Osteoblast (primary cell): ENCODE measurements around the gene TGM4. TPM values are rescaled to one million over a fixed set of nuclear protein-coding genes. Genes with fewer than 3 reads are reported as not detected.

Source experiments
- DNase-seq: peaks from one replicate; pipeline ENCODE4 v3.0.0; 2011; ENCODE audit warnings: low spot score, mixed read lengths; ENCODE audit not compliant: insufficient read length; ENCODE audit errors: missing footprints
- H2AFZ ChIP-seq: 2 replicates; pipeline ENCODE4 v1.6.0; 2011; ENCODE audit warnings: mild to moderate bottlenecking, low read length
- H3K27ac ChIP-seq: 2 replicates; pipeline ENCODE4 v1.5.1; 2011; ENCODE audit warnings: mild to moderate bottlenecking, low read depth, low read length, moderate library complexity
- H3K27me3 ChIP-seq: 2 replicates; pipeline ENCODE4 v1.6.0; 2012; ENCODE audit warnings: mild to moderate bottlenecking, control low read depth, inconsistent platforms, low read length, moderate library complexity; ENCODE audit not compliant: insufficient read depth
- H3K36me3 ChIP-seq: 2 replicates; pipeline ENCODE4 v1.5.1; 2011; ENCODE audit warnings: mild to moderate bottlenecking, low read length, control low read depth, moderate library complexity; ENCODE audit not compliant: insufficient read depth
- H3K4me1 ChIP-seq: 2 replicates; pipeline ENCODE4 v1.5.1; 2011; ENCODE audit warnings: mild to moderate bottlenecking, low read length, control low read depth, moderate library complexity; ENCODE audit not compliant: insufficient read depth
- H3K4me2 ChIP-seq: 2 replicates; pipeline ENCODE4 v1.6.0; 2011; ENCODE audit warnings: mild to moderate bottlenecking, low read length; ENCODE audit not compliant: insufficient read depth
- H3K4me3 ChIP-seq: fragments of 200-600 bp; sonication (generic); 3 replicates; pipeline ENCODE4 v1.5.1; 2012; ENCODE audit warnings: mild to moderate bottlenecking, low read length, inconsistent platforms; ENCODE audit not compliant: insufficient read depth
- H3K79me2 ChIP-seq: 2 replicates; pipeline ENCODE4 v1.6.0; 2012; ENCODE audit warnings: mild to moderate bottlenecking, low read length, control low read depth, inconsistent platforms; ENCODE audit not compliant: insufficient read depth
- H3K9me3 ChIP-seq: 2 replicates; pipeline ENCODE4 v1.5.1; 2011; ENCODE audit warnings: low read depth, low read length, control low read depth
- H4K20me1 ChIP-seq: 2 replicates; pipeline ENCODE4 v1.6.0; 2012; ENCODE audit warnings: mild to moderate bottlenecking, low read length, control low read depth; ENCODE audit not compliant: insufficient read depth
- CTCF ChIP-seq: IDR thresholded peaks from 2 replicates; pipeline ENCODE4 v1.5.1; 2011; ENCODE audit warnings: mild to moderate bottlenecking, low read depth, low read length, moderate library complexity; ENCODE audit errors: extremely low read depth
- total RNA-seq: library from RNA; depleted of rRNA; stranded (reverse); fragments of >200 nt; gene quantifications from 2 replicates; pipeline ENCODE4 v1.2.3, GENCODE V29; 2012

Gene TGM4
- total RNA-seq, 1 donor = not detected

GRCh38 chr3:44963571-44964325 is 89.3 kb downstream of the TGM4 start:
- H3K4me1 ChIP-seq = peaks cover 14% of the 10 kb centered on the region
- H4K20me1 ChIP-seq = peaks cover 57% of the 10 kb centered on the region
- H3K27ac ChIP-seq = no peak overlapping the region
- H3K9me3 ChIP-seq = no peaks in the 10 kb centered on the region
- no peak overlapping the region for H2AFZ ChIP-seq
- DNase-seq = no peak
- peaks cover 77% of the 10 kb centered on the region for H3K79me2 ChIP-seq
- no peak for TF ChIP-seq CTCF
- H3K4me2 ChIP-seq = no peak overlapping the region
- no peak overlapping the region for H3K4me3 ChIP-seq
- H3K36me3 ChIP-seq = peaks cover 6% of the 10 kb centered on the region
- no peaks in the 10 kb centered on the region for H3K27me3 ChIP-seq

Other genes with a start within 250 kb of the TGM4 start
- gene ZNF197, start 249.6 kb upstream of the TGM4 start, total RNA-seq = 17.7 and 18.6 TPM in 2 replicates
- 14.7 and 16.3 TPM in 2 replicates for gene ZNF35, start 225.9 kb upstream of the TGM4 start, total RNA-seq
- 4.0 and 4.7 TPM in 2 replicates for gene ZNF502, start 161.9 kb upstream of the TGM4 start, total RNA-seq
- gene ZNF501, start 145.0 kb upstream of the TGM4 start, total RNA-seq = 6.5 and 7.2 TPM in 2 replicates
- 30.0 and 31.8 TPM in 2 replicates for gene KIAA1143, start 113.0 kb upstream of the TGM4 start, total RNA-seq
- 1.5 and 1.8 TPM in 2 replicates for gene KIF15, start 112.8 kb upstream of the TGM4 start, total RNA-seq
- 15.6 and 18.1 TPM in 2 replicates for gene TMEM42, start 12.7 kb upstream of the TGM4 start, total RNA-seq
- gene ZDHHC3, start 101.6 kb downstream of the TGM4 start, total RNA-seq = 61.2 and 62.5 TPM in 2 replicates
- gene EXOSC7, start 101.6 kb downstream of the TGM4 start, total RNA-seq = 25.0 and 31.8 TPM in 2 replicates
- gene CLEC3B, start 151.7 kb downstream of the TGM4 start, total RNA-seq = 48.9 and 52.5 TPM in 2 replicates